SU-DHL-6 (cell line): ENCODE measurements around the gene TBC1D22A.

Experiments
- H2AFZ ChIP-seq: fragments of 200-600 bp; sonication (generic); 2 replicates; pipeline ENCODE4 v1.6.1; 2014; ENCODE audit warnings: low read depth, mild to moderate bottlenecking, moderate library complexity, mixed read lengths, antibody characterized with exemption, low read length; ENCODE audit not compliant: severe bottlenecking
- H3F3A ChIP-seq: fragments of 200-600 bp; shearing (Covaris generic); 2 replicates; pipeline ENCODE4 v1.6.0; 2016; ENCODE audit warnings: antibody characterized with exemption, mild to moderate bottlenecking; ENCODE audit not compliant: insufficient read depth
- H3K27ac ChIP-seq: fragments of 200-600 bp; sonication (generic); 2 replicates; pipeline ENCODE4 v1.5.1; 2016; ENCODE audit warnings: low read depth, mild to moderate bottlenecking, low read length, moderate library complexity, mixed read lengths
- H3K27me3 ChIP-seq: fragments of 200-600 bp; sonication (generic), shearing (Covaris generic); 2 replicates; pipeline ENCODE4 v1.6.0; 2014; ENCODE audit warnings: mild to moderate bottlenecking, low read length
- H3K36me3 ChIP-seq: fragments of 200-600 bp; sonication (generic); 2 replicates; pipeline ENCODE4 v1.6.1; 2014; ENCODE audit warnings: mild to moderate bottlenecking, low read length, mixed read lengths
- H3K4me2 ChIP-seq: fragments of 300-600, 200-600 bp; shearing (Covaris generic), sonication (generic); 2 replicates; pipeline ENCODE4 v1.6.0; 2014; ENCODE audit warnings: low read length, low read depth, mild to moderate bottlenecking; ENCODE audit not compliant: poor library complexity, severe bottlenecking
- H3K4me3 ChIP-seq: fragments of 200-600 bp; sonication (generic); 2 replicates; pipeline ENCODE4 v1.5.1; 2014; ENCODE audit warnings: antibody characterized with exemption, low read length, mild to moderate bottlenecking, mixed read lengths; ENCODE audit not compliant: insufficient read depth, poor library complexity, severe bottlenecking
- H3K79me2 ChIP-seq: fragments of 200-600 bp; sonication (generic); 2 replicates; pipeline ENCODE4 v1.6.1; 2014; ENCODE audit warnings: mild to moderate bottlenecking, low read length, moderate library complexity; ENCODE audit not compliant: insufficient read depth
- H3K9ac ChIP-seq: fragments of 200-600 bp; sonication (generic); 2 replicates; pipeline ENCODE4 v1.7.0; 2014; ENCODE audit warnings: mild to moderate bottlenecking, low read length
- H3K9me2 ChIP-seq: fragments of 200-600 bp; sonication (generic); replicated peaks from 2 replicates; pipeline ENCODE4 v1.6.1; 2014; ENCODE audit warnings: low read length; ENCODE audit not compliant: insufficient read depth
- H3K9me3 ChIP-seq: fragments of 200-600 bp; sonication (generic); 2 replicates; pipeline ENCODE4 v1.6.1; 2014; ENCODE audit warnings: low read length, mixed read lengths; ENCODE audit not compliant: insufficient read depth
- H4K20me1 ChIP-seq: fragments of 200-600 bp; sonication (generic); 2 replicates; pipeline ENCODE4 v1.6.1; 2014; ENCODE audit warnings: low read depth, mild to moderate bottlenecking, antibody characterized with exemption, low read length, moderate library complexity, mixed read lengths
- CTCF ChIP-seq: fragments of 200-600 bp; sonication (generic); IDR thresholded peaks from one replicate; pipeline ENCODE4 v1.5.1; 2017; ENCODE audit warnings: antibody characterized with exemption, mild to moderate bottlenecking, low read length, moderate library complexity; ENCODE audit not compliant: insufficient read depth, poor library complexity, severe bottlenecking
- EZH2phosphoT487 ChIP-seq: fragments of 200-600 bp; sonication (generic), shearing (Covaris generic); conservative IDR thresholded peaks from 2 replicates; pipeline ENCODE4 v1.6.1; 2018; ENCODE audit warnings: mild to moderate bottlenecking, antibody characterized with exemption, low read length, moderate library complexity, mixed read lengths

Gene TBC1D22A

GRCh38 chr22:47000888-47001287 is 238.4 kb downstream of the TBC1D22A start:
- Histone ChIP-seq H3K27me3 (no peaks in the 10 kb centered on the region), H2AFZ (no peak overlapping the region), H3K79me2 (no peaks in the 10 kb centered on the region), H3K9me3 (no peaks in the 10 kb centered on the region), H3K9me2 (no peaks in the 10 kb centered on the region), H3K9ac (no peak overlapping the region), H3K4me2 (no peak overlapping the region), H3F3A (no peaks in the 10 kb centered on the region), H3K27ac (no peak overlapping the region), H3K4me3 (no peak overlapping the region), H3K36me3 (no peaks in the 10 kb centered on the region), H4K20me1 (no peaks in the 10 kb centered on the region)
- TF ChIP-seq EZH2phosphoT487 (no peak), CTCF (no peak)

GRCh38 chr22:47001288-47001687 is 238.8 kb downstream of the TBC1D22A start:
- no peak overlapping the region for H2AFZ ChIP-seq
- H3F3A ChIP-seq: no peaks in the 10 kb centered on the region
- H3K27ac ChIP-seq: no peak overlapping the region
- no peaks in the 10 kb centered on the region for H3K9me3 ChIP-seq
- H3K27me3 ChIP-seq: no peaks in the 10 kb centered on the region
- no peaks in the 10 kb centered on the region for H4K20me1 ChIP-seq
- H3K4me2 ChIP-seq: no peak overlapping the region
- no peaks in the 10 kb centered on the region for H3K9me2 ChIP-seq
- H3K9ac ChIP-seq: no peak overlapping the region
- H3K79me2 ChIP-seq: no peaks in the 10 kb centered on the region
- TF ChIP-seq CTCF (no peak), EZH2phosphoT487 (no peak)
- H3K36me3 ChIP-seq: no peaks in the 10 kb centered on the region
- no peak overlapping the region for H3K4me3 ChIP-seq

GRCh38 chr22:47002692-47003091 is 240.2 kb downstream of the TBC1D22A start:
- Histone ChIP-seq H3K27ac (no peak overlapping the region), H3K9ac (no peak overlapping the region), H3F3A (no peaks in the 10 kb centered on the region), H3K36me3 (no peaks in the 10 kb centered on the region), H4K20me1 (no peaks in the 10 kb centered on the region), H3K79me2 (no peaks in the 10 kb centered on the region), H3K9me3 (no peaks in the 10 kb centered on the region), H3K9me2 (no peaks in the 10 kb centered on the region), H2AFZ (no peak overlapping the region), H3K27me3 (no peaks in the 10 kb centered on the region), H3K4me3 (no peak overlapping the region), H3K4me2 (no peak overlapping the region)
- TF ChIP-seq CTCF (no peak), EZH2phosphoT487 (no peak)
